ENCODE results near the gene PNKP.

The PNKP gene

GRCh38 chr19:49858088-49858985 is 9.0 kb downstream of the PNKP start:
- no peaks in the 10 kb centered on the region for H3K9me3 ChIP-seq (ENCODE audit: control insufficient read depth, insufficient read depth, low read depth, low read length)
- no peak overlapping the region for H3K4me3 ChIP-seq (ENCODE audit: low read depth, low read length)
- peak overlapping the region; percentile 53 for H3K27ac ChIP-seq (ENCODE audit: extremely low read depth, low read depth, low read length)
- ChIA-PET POLR2A (interaction anchor here (0.7 to 3.1 kb wide), 10 partner anchors 8 to 140 kb away, joined by 3 to 28 read pairs (median 3); partner anchors contain the start of genes AKT1S1, AP2A1, MED25 and PNKP), CTCF (interaction anchor here (1.0 to 1.4 kb wide), 3 partner anchors 10 to 177 kb away, joined by 3 to 4 read pairs (median 3); no protein-coding TSS in a partner anchor)
- H3K36me3 ChIP-seq (ENCODE audit: control insufficient read depth in 2 of 2, insufficient read depth in 1 of 2, low read length in 2 of 2), result peaks cover 16 to 88% of the 10 kb centered on the region in 2 experiments
- H3K4me1 ChIP-seq (ENCODE audit: control insufficient read depth, insufficient read depth, low read length), result peaks cover 15% of the 10 kb centered on the region
- no peak for TF ChIP-seq ZNF184 (tag by site-specific recombination; IDR thresholded peaks at IDR 0.05)
- TF ChIP-seq ZBTB11 (tag by site-specific recombination; conservative IDR thresholded peaks at IDR 0.05; ENCODE audit: low read depth), result peak; percentile 37; the same call in 1 of the 2 replicates
- TF ChIP-seq ZSCAN4 (tag by site-specific recombination; IDR thresholded peaks at IDR 0.05), result no peak
- no peak for TF ChIP-seq SALL2 (tag by site-specific recombination; IDR thresholded peaks at IDR 0.05; ENCODE audit: borderline replicate concordance)
- TF ChIP-seq SP7 (tag by site-specific recombination; IDR thresholded peaks at IDR 0.05), result 0 out of 2 replicates have a peak, but pooled peaks have one; percentile 13
- no peak for TF ChIP-seq HOXD13 (CRISPR knock-in tag; IDR thresholded peaks at IDR 0.05; ENCODE audit: borderline replicate concordance)
- peak; percentile 62; the same call in 1 of the 2 replicates for TF ChIP-seq HIC1 (tag by site-specific recombination; IDR thresholded peaks at IDR 0.05)
- TF ChIP-seq ZNF549 (tag by site-specific recombination; IDR thresholded peaks at IDR 0.05), result no peak
- TF ChIP-seq GLI2 (tag by site-specific recombination; IDR thresholded peaks at IDR 0.05; ENCODE audit: borderline replicate concordance, low read depth), result no peak
- no peak for TF ChIP-seq ZNF555 (tag by site-specific recombination; conservative IDR thresholded peaks at IDR 0.05)
- no peak for TF ChIP-seq ZNF362 (tag by site-specific recombination; IDR thresholded peaks at IDR 0.05)
- no peak for TF ChIP-seq ZNF48 (tag by site-specific recombination; IDR thresholded peaks at IDR 0.05)
- no peak for TF ChIP-seq MYNN (tag by site-specific recombination; IDR thresholded peaks at IDR 0.05; ENCODE audit: borderline replicate concordance)
- TF ChIP-seq ZNF561 (tag by site-specific recombination; IDR thresholded peaks at IDR 0.05; ENCODE audit: borderline replicate concordance), result no peak
- TF ChIP-seq ZNF16 (tag by site-specific recombination; IDR thresholded peaks at IDR 0.05; ENCODE audit: low read depth), result no peak
- peak; percentile 7; the same call in 1 of the 2 replicates for TF ChIP-seq ZBTB7A (tag by site-specific recombination; IDR thresholded peaks at IDR 0.05; ENCODE audit: low read depth)
- TF ChIP-seq ZNF580 (tag by site-specific recombination; IDR thresholded peaks at IDR 0.05), result no peak
- TF ChIP-seq EGR2 (tag by site-specific recombination; IDR thresholded peaks at IDR 0.05; ENCODE audit: low read depth), result peak; percentile 77
- TF ChIP-seq ZNF140 (tag by site-specific recombination; IDR thresholded peaks at IDR 0.05), result no peak
- TF ChIP-seq GLIS2 (tag by site-specific recombination; IDR thresholded peaks at IDR 0.05), result peak; percentile 69
- peak; percentile 74 for TF ChIP-seq ZFHX2 (tag by site-specific recombination; conservative IDR thresholded peaks at IDR 0.05)
- no peak for TF ChIP-seq RBAK (tag by site-specific recombination; IDR thresholded peaks at IDR 0.05)
- TF ChIP-seq IKZF3 (tag by site-specific recombination; IDR thresholded peaks at IDR 0.05), result no peak
- TF ChIP-seq ZXDB (tag by site-specific recombination; IDR thresholded peaks at IDR 0.05), result no peak
- TF ChIP-seq KLF10 (tag by site-specific recombination; IDR thresholded peaks at IDR 0.05), result no peak
- no peak for TF ChIP-seq ZNF529 (tag by site-specific recombination; IDR thresholded peaks at IDR 0.05; ENCODE audit: insufficient replicate concordance)
- TF ChIP-seq ZNF341 (tag by site-specific recombination; IDR thresholded peaks at IDR 0.05; ENCODE audit: low read depth), result peak; percentile 38; the same call in 1 of the 2 replicates
- no peak for TF ChIP-seq MEIS1 (CRISPR knock-in tag; IDR thresholded peaks at IDR 0.05; ENCODE audit: borderline replicate concordance)
- no peak for TF ChIP-seq ZNF514 (tag by site-specific recombination; IDR thresholded peaks at IDR 0.05)

Measured in HEK293 (cell line).